IPS DF 19.7 (cell line): ENCODE data around the gene ZNF668.
"Not testable (repeated sequence)": the region's sequence is repeated elsewhere in the genome, so short reads cannot be mapped to it uniquely, and the experiment has no call there.

Experiments
- DNase-seq: peaks from one replicate; pipeline ENCODE4 v3.0.0-alpha.2; 2013; ENCODE audit warnings: low read depth, low spot score

ZNF668 gene

GRCh38 chr16:31013292-31013691 is 60.7 kb downstream of the ZNF668 start:
- not testable (repeated sequence) for DNase-seq

- DNase-seq: not testable (repeated sequence)
These were observed 62.2 kb downstream of the ZNF668 start for GRCh38 chr16:31011815-31012214.
